Endodermal cell (in vitro differentiated cells): ENCODE data around the gene ABLIM2. TPM values are rescaled to one million over a fixed set of nuclear protein-coding genes. Genes with fewer than 3 reads are reported as not detected.

ENCODE experiments used
- DNase-seq: peaks from one replicate; pipeline ENCODE4 v3.0.0-alpha.2; 2017
- H3K27ac ChIP-seq: 2 replicates; pipeline ENCODE4 v1.5.1; 2013; ENCODE audit warnings: mild to moderate bottlenecking, low read depth, low read length, moderate library complexity
- H3K27me3 ChIP-seq: 2 replicates; pipeline ENCODE4 v1.6.1; 2013; ENCODE audit warnings: mild to moderate bottlenecking, low read length, moderate library complexity; ENCODE audit not compliant: insufficient read depth, control insufficient read depth, poor library complexity, severe bottlenecking
- H3K36me3 ChIP-seq: 2 replicates; pipeline ENCODE4 v1.7.0; 2013; ENCODE audit warnings: mild to moderate bottlenecking, low read length, moderate library complexity; ENCODE audit not compliant: control insufficient read depth, insufficient read depth
- H3K4me1 ChIP-seq: one replicate; pipeline ENCODE4 v1.7.0; 2013; ENCODE audit warnings: low read length; ENCODE audit not compliant: control insufficient read depth, insufficient read depth
- H3K4me3 ChIP-seq: 2 replicates; pipeline ENCODE4 v1.5.1; 2013; ENCODE audit warnings: mild to moderate bottlenecking, low read length, moderate library complexity
- H3K9ac ChIP-seq: 2 replicates; pipeline ENCODE4 v1.6.1; 2013; ENCODE audit warnings: mild to moderate bottlenecking, low read length, moderate library complexity; ENCODE audit not compliant: poor library complexity, severe bottlenecking; ENCODE audit errors: extremely low read depth
- H3K9me3 ChIP-seq: 2 replicates; pipeline ENCODE4 v1.6.1; 2013; ENCODE audit warnings: mild to moderate bottlenecking, low read length, moderate library complexity; ENCODE audit not compliant: control insufficient read depth
- H3K27ac Mint-ChIP-seq: 2 replicates; pipeline ENCODE4 v1.8.0; 2020; ENCODE audit warnings: mixed read lengths
- H3K27me3 Mint-ChIP-seq: 2 replicates; pipeline ENCODE4 v1.8.0; 2021; ENCODE audit warnings: mild to moderate bottlenecking, mixed read lengths; ENCODE audit not compliant: insufficient read depth
- H3K36me3 Mint-ChIP-seq: 2 replicates; pipeline ENCODE4 v1.8.0; 2020; ENCODE audit warnings: low read depth, mixed read lengths
- H3K4me1 Mint-ChIP-seq: 2 replicates; pipeline ENCODE4 v1.8.0; 2020; ENCODE audit warnings: mixed read lengths
- H3K4me3 Mint-ChIP-seq: 2 replicates; pipeline ENCODE4 v1.8.0; 2020; ENCODE audit warnings: mild to moderate bottlenecking, moderate library complexity, mixed read lengths
- H3K9me3 Mint-ChIP-seq: 2 replicates; pipeline ENCODE4 v1.8.0; 2020; ENCODE audit warnings: mild to moderate bottlenecking, mixed read lengths
- WGBS, 2 experiments: methylation state at CpG; one replicate each; pipeline versions ENCODE4 v1.1.5 to v1.1.7; 2013; ENCODE audit warnings: missing lambda C conversion rate in 2 of 2, mixed read lengths in 1 of 2; ENCODE audit not compliant: insufficient coverage in 1 of 2, insufficient read length in 1 of 2; 5-methylcytosine and 5-hydroxymethylcytosine counted together
- total RNA-seq, 2 donors: library from RNA; stranded (reverse); fragmentation: NEBNext Ultra II Directional in 1 of 2; extraction: Animal tissue kit (Norgen Biotek cat#: 25700) in 1 of 2; gene quantifications; 2 replicates in 1 of 2; 3 replicates in 1 of 2; pipeline ENCODE4 v1.2.1, GENCODE V29; 2021
- TF ChIP-seq, protein P1 (sequence below): fragments of 200-600 bp; sonication (generic); conservative IDR thresholded peaks from 2 replicates; pipeline ENCODE4 v1.5.0; 2021; ENCODE audit warnings: antibody characterized with exemption, mild to moderate bottlenecking

The ABLIM2 gene
- total RNA-seq, 2 donors from 2014 or later, result 0.35 to 1.6 TPM

DNA sequence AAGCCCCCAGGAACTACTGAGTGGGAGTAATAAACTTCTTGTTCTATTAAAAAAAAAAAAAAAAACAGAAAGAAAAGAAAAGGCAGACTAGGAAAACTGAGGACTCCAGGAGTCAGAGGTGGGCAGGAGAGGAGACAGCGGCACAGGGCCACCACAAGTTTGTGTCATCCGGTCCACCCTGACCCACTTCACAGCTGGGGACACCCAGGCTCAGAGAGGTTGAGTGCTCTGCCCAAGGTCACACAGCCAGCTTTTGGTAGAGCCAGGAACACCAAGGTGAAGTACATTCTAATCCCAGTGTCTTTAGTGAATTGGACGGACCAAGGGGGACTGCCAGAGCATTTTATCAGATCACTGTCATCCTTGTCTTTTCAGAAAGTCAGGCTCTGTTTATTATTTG lies 16.4 kb upstream of the ABLIM2 start:
- Histone ChIP-seq H3K27ac (no peak overlapping the region), H3K9ac (no peak overlapping the region), H3K4me1 (peaks cover 2% of the 10 kb centered on the region), H3K36me3 (no peaks in the 10 kb centered on the region), H3K9me3 (no peaks in the 10 kb centered on the region), H3K4me3 (no peak overlapping the region), H3K27me3 (no peaks in the 10 kb centered on the region)
- Mint-ChIP-seq H3K9me3 (no peaks in the 10 kb centered on the region), H3K4me1 (no peaks in the 10 kb centered on the region), H3K27ac (no peak overlapping the region), H3K4me3 (no peak overlapping the region), H3K36me3 (no peaks in the 10 kb centered on the region), H3K27me3 (peaks cover 9% of the 10 kb centered on the region)
- 86 to 90% methylated on average over 1 to 3 of the region's 3 CpGs for WGBS, 2 experiments
- TF ChIP-seq, protein P1, sequence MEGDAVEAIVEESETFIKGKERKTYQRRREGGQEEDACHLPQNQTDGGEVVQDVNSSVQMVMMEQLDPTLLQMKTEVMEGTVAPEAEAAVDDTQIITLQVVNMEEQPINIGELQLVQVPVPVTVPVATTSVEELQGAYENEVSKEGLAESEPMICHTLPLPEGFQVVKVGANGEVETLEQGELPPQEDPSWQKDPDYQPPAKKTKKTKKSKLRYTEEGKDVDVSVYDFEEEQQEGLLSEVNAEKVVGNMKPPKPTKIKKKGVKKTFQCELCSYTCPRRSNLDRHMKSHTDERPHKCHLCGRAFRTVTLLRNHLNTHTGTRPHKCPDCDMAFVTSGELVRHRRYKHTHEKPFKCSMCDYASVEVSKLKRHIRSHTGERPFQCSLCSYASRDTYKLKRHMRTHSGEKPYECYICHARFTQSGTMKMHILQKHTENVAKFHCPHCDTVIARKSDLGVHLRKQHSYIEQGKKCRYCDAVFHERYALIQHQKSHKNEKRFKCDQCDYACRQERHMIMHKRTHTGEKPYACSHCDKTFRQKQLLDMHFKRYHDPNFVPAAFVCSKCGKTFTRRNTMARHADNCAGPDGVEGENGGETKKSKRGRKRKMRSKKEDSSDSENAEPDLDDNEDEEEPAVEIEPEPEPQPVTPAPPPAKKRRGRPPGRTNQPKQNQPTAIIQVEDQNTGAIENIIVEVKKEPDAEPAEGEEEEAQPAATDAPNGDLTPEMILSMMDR, result no peak
- no peak for DNase-seq

DNA sequence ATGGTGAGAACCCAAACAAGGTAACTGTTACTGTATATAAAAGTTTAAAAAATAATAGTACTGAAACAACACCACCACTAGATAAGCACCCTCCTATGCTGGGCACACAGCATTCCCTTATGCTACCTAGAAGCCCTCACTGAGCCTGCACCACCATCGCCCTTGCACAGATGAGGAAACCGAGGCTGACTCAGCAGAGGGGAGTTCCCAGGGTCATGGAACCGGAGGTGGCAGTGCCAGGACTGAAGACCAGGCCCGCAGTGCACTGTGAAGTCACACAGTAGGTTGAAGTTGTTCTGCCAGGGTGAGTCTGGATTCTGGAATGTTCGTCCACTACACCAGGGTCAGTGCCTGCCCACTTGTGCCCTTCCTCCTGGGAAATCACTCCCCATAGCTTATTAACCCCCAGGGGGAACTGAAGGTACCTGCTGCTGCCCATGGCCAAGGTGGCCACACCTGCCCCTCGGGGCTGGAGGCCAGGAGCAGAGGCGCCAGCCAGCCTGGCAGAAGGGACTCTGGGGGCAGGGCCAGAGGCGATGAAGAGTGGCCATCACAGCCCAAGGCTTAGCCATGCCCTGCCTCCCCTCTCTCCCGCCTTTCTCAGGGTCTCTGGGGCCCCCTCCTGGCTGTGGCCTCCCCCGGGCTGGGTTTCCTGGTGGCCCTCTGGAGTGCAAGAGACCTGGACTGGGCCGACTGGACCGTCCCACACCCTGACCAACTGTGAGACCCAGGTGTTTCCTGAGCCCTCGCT lies 15.1 kb upstream of the ABLIM2 start:
- no peak overlapping the region for H3K4me3 Mint-ChIP-seq
- Histone ChIP-seq H3K36me3 (no peaks in the 10 kb centered on the region), H3K4me3 (no peak overlapping the region), H3K27me3 (no peaks in the 10 kb centered on the region), H3K4me1 (no peaks in the 10 kb centered on the region), H3K27ac (no peak overlapping the region), H3K9me3 (peaks cover 6% of the 10 kb centered on the region), H3K9ac (no peak overlapping the region)
- WGBS, 2 experiments, result 84 to 91% methylated on average over 5 to 13 of the region's 13 CpGs
- DNase-seq, result peak; percentile 49
- no peaks in the 10 kb centered on the region for H3K4me1 Mint-ChIP-seq
- TF ChIP-seq, protein P1, result no peak
- no peak overlapping the region for H3K27ac Mint-ChIP-seq
- H3K36me3 Mint-ChIP-seq, result no peaks in the 10 kb centered on the region
- peaks cover 9% of the 10 kb centered on the region for H3K27me3 Mint-ChIP-seq
- H3K9me3 Mint-ChIP-seq, result peaks cover 4% of the 10 kb centered on the region

DNA sequence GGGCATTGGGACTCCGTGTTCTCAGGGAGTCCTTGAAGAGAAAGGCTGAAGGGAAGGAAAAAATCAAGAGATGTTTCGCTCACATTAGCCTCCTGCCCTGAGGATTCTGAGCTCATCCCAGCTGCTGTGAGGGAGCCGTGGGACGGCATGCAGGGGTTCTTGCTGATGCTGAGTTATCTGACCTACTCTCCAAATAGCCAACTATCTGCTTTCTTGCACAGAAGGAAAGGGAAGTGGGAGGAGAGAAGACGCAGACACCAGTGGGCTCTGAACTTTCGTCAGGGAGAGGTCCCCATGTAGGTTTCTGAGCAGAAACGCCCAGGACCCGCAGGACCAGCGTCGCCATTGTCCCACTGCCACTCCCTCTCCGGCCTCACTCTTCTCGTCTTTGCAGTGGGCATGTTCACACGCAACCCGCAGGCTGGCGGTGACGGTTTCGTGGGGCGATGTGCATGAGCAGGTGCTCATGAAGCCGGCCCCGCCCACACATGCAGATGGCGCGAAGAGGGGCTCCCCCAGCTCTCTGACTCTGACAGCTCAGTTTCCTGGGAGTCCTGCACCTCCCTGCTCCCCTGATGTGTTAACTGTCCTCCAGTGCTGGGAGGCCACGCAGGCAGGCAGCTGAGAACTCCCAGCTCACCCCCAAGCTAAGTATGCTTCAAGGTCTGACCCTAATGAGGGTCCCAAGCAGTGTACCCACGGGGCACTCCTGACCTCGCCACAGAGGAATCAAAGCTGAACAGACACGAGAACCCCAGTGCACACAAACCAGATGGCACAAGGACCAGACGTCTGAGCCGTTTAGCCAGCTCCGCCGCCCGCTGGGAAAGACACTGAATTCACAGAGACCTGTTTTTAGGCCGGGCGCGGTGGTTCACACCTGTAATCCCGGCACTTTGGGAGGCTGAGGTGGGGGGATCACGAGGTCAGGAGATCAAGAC lies 13.6 kb upstream of the ABLIM2 start:
- H3K27ac Mint-ChIP-seq, result no peak overlapping the region
- Histone ChIP-seq H3K4me3 (no peak overlapping the region), H3K27me3 (no peaks in the 10 kb centered on the region), H3K9ac (no peak overlapping the region), H3K27ac (no peak overlapping the region), H3K36me3 (no peaks in the 10 kb centered on the region), H3K9me3 (peaks cover 14% of the 10 kb centered on the region), H3K4me1 (no peaks in the 10 kb centered on the region)
- WGBS, 2 experiments, result 89 to 90% methylated on average over 35 to 36 of the region's 36 CpGs
- no peaks in the 10 kb centered on the region for H3K4me1 Mint-ChIP-seq
- peaks cover 14% of the 10 kb centered on the region for H3K9me3 Mint-ChIP-seq
- peaks cover 14% of the 10 kb centered on the region for H3K27me3 Mint-ChIP-seq
- no peak for DNase-seq
- H3K4me3 Mint-ChIP-seq, result no peak overlapping the region
- no peaks in the 10 kb centered on the region for H3K36me3 Mint-ChIP-seq
- TF ChIP-seq, protein P1, result no peak
